K562 (cell line): ENCODE data around the gene LGALS12. TPM values are rescaled to one million over a fixed set of nuclear protein-coding genes. Genes with fewer than 3 reads are reported as not detected.

Experiments
- ATAC-seq: fragments of 200-7000 bp; cut with Tn5 transposase; 3 replicates; pipeline ENCODE4 v1.9.1; 2020; ENCODE audit warnings: moderate library complexity
- BruUV-seq: library from RNA; stranded (reverse); fragments of 400-500 nt; replicated peaks from 2 replicates; lab custom pipeline; 2021; lab: Mats Ljungman, UMichigan
- CTCF ChIA-PET: fragments of 300-600 bp; formaldehyde crosslinking; extraction: SDS; loops from one replicate; lab custom pipeline; 2021; ENCODE audit warnings: low intra/inter-chr PET ratio; lab: Yijun Ruan, JAX
- POLR2A ChIA-PET: fragments of 300-600, 350-650 bp; sonication (Branson Sonifier 250); formaldehyde crosslinking; extraction: SDS; loops from one replicate; lab custom pipeline; 2021; ENCODE audit warnings: antibody characterized with exemption, inconsistent platforms; lab: Yijun Ruan, JAX
- DNase-seq, 4 experiments: peaks; one replicate each; pipeline versions ENCODE4 v3.0.0 to v3.0.0-alpha.2; 2011 to 2018; ENCODE audit warnings: low spot score in 3 of 4, mixed read lengths in 3 of 4; ENCODE audit errors: extremely low read depth in 1 of 4
- FAIRE-seq: peaks from 2 replicates; lab custom pipeline; 2011; peaks lifted over from hg19 to GRCh38; lab: Jason Lieb, UNC
- H2AFZ ChIP-seq: 2 replicates; pipeline ENCODE4 v1.6.0; 2011; ENCODE audit warnings: low read depth, low read length, control low read depth, inconsistent platforms
- H3K27ac ChIP-seq: fragments of 200-600 bp; 3 replicates; pipeline ENCODE4 v1.8.0; 2011; ENCODE audit warnings: low read depth, mild to moderate bottlenecking, control low read depth, inconsistent platforms, low read length, moderate library complexity, mixed read lengths; ENCODE audit errors: extremely low read depth
- H3K27me3 ChIP-seq, 2 experiments: fragments of 300-600 bp in 1 of 2; 2 replicates in 1 of 2; 3 replicates in 1 of 2; pipeline versions ENCODE4 v1.6.0 to v1.8.0; 2011; ENCODE audit warnings: inconsistent platforms in 2 of 2, low read length in 2 of 2, mild to moderate bottlenecking in 1 of 2, mixed read lengths in 1 of 2, moderate library complexity in 1 of 2; ENCODE audit not compliant: control insufficient read depth in 2 of 2, insufficient read depth in 2 of 2
- H3K36me3 ChIP-seq: fragments of 300-600 bp; 3 replicates; pipeline ENCODE4 v1.8.0; 2011; ENCODE audit warnings: mild to moderate bottlenecking, low read length, inconsistent platforms; ENCODE audit not compliant: control insufficient read depth, insufficient read depth
- H3K4me1 ChIP-seq, 2 experiments: fragments of 200-600 bp in 1 of 2; replicated peaks in 1 of 2; 2 replicates in 1 of 2; 3 replicates in 1 of 2; pipeline versions ENCODE4 v1.5.1 to v1.8.0; 2011; ENCODE audit warnings: inconsistent platforms in 2 of 2, low read length in 2 of 2, mild to moderate bottlenecking in 1 of 2, mixed read lengths in 1 of 2, moderate library complexity in 1 of 2; ENCODE audit not compliant: control insufficient read depth in 2 of 2, insufficient read depth in 2 of 2
- H3K4me2 ChIP-seq: 2 replicates; pipeline ENCODE4 v1.6.1; 2011; ENCODE audit warnings: low read length, control low read depth, inconsistent platforms, mixed read lengths; ENCODE audit not compliant: insufficient read depth
- H3K4me3 ChIP-seq: fragments of 200-600 bp; sonication (generic), shearing (Covaris generic); 2 replicates; pipeline ENCODE4 v1.5.1; 2016; ENCODE audit warnings: control low read depth, inconsistent platforms
- H3K79me2 ChIP-seq: fragments of 200-600 bp; 3 replicates; pipeline ENCODE4 v1.8.0; 2011; ENCODE audit warnings: low read length, inconsistent platforms; ENCODE audit not compliant: control insufficient read depth, insufficient read depth
- H3K9ac ChIP-seq, 2 experiments: 2 replicates each; pipeline versions ENCODE4 v1.6.0 to v1.6.1; 2011; ENCODE audit warnings: low read depth in 2 of 2, low read length in 2 of 2, control low read depth in 1 of 2, inconsistent platforms in 1 of 2, mild to moderate bottlenecking in 1 of 2, mixed read lengths in 1 of 2; ENCODE audit not compliant: insufficient read depth in 1 of 2
- H3K9me1 ChIP-seq: one replicate; pipeline ENCODE4 v1.6.0; 2011; ENCODE audit warnings: inconsistent platforms, mild to moderate bottlenecking, low read length, moderate library complexity; ENCODE audit not compliant: control insufficient read depth, insufficient read depth
- H3K9me3 ChIP-seq: replicated peaks from 2 replicates; pipeline ENCODE4 v1.5.1; 2011; ENCODE audit warnings: low read depth, low read length, inconsistent platforms; ENCODE audit not compliant: control insufficient read depth, insufficient read depth
- H4K20me1 ChIP-seq: replicated peaks from 2 replicates; pipeline ENCODE4 v1.6.1; 2011; ENCODE audit warnings: low read length, inconsistent platforms, mixed read lengths; ENCODE audit not compliant: control insufficient read depth, insufficient read depth
- BACH1 ChIP-seq: fragments of 200-800 bp; sonication (Bioruptor generic); IDR thresholded peaks from 2 replicates; pipeline ENCODE4 v1.6.1; 2016; ENCODE audit warnings: missing genetic modification characterization, missing compliant biosample characterization
- ESRRB ChIP-seq: fragments of 250-450 bp; sonication (Bioruptor Pico); IDR thresholded peaks from 2 replicates; pipeline ENCODE4 v1.5.0; 2020; ENCODE audit warnings: mild to moderate bottlenecking, moderate library complexity, borderline replicate concordance
- FOXP4 ChIP-seq: sonication (generic); formaldehyde crosslinking; IDR thresholded peaks from 2 replicates; pipeline ENCODE4 v1.8.0; 2022; ENCODE audit warnings: mild to moderate bottlenecking, missing genetic modification reagents, borderline replicate concordance
- ID3 ChIP-seq, 2 experiments: fragments of 250-450 bp in 1 of 2; fragments of 450-650 bp in 1 of 2; sonication (Bioruptor Pico) in 1 of 2; IDR thresholded peaks; 2 replicates each; pipeline versions ENCODE4 v1.6.1 to v1.8.0; 2016 to 2021; ENCODE audit warnings: mild to moderate bottlenecking in 2 of 2, moderate library complexity in 2 of 2, missing compliant biosample characterization in 1 of 2, missing genetic modification characterization in 1 of 2
- L3MBTL2 ChIP-seq: fragments of 450-650 bp; IDR thresholded peaks from 2 replicates; pipeline ENCODE4 v1.6.1; 2016; ENCODE audit warnings: mild to moderate bottlenecking, moderate library complexity
- RREB1 ChIP-seq: fragments of 250-450 bp; sonication (Bioruptor Pico); IDR thresholded peaks from 2 replicates; pipeline ENCODE4 v1.4.0; 2020
- ZNF175 ChIP-seq: fragments of 200-800 bp; sonication (Bioruptor generic); IDR thresholded peaks from 2 replicates; pipeline ENCODE4 v1.6.1; 2016; ENCODE audit warnings: low read depth, mild to moderate bottlenecking, missing genetic modification characterization, missing compliant biosample characterization
- ZNF589 ChIP-seq: fragments of 200-800 bp; sonication (Bioruptor generic); IDR thresholded peaks from 2 replicates; pipeline ENCODE4 v1.6.1; 2016; ENCODE audit warnings: low read depth, missing genetic modification characterization, missing compliant biosample characterization
- WGBS: fragments of 100-300 bp; shearing (Covaris generic); methylation state at CpG from one replicate; pipeline ENCODE4 v1.1.6; 2016; ENCODE audit warnings: low coverage, mixed read lengths; ENCODE audit not compliant: insufficient coverage; ENCODE audit errors: missing lambda C conversion rate; 5-methylcytosine and 5-hydroxymethylcytosine counted together
- in situ Hi-C: fragments of 300-500 bp; cut with MboI; formaldehyde crosslinking; loops from 4 replicates; pipeline ENCODE4 v1.15.0; 2018; ENCODE audit warnings: inconsistent platforms, mixed read lengths
- intact Hi-C: fragments of 100-400 bp; cut with micrococcal nuclease; formaldehyde crosslinking; loops from 2 replicates; pipeline ENCODE4 v1.14.2; 2022
- polyA plus RNA-seq, 8 experiments: library from polyadenylated mRNA; depleted of rRNA in 4 of 8; stranded (reverse) in 5 of 8; unstranded in 3 of 8; fragments of >200 nt; fragmentation: Nextera tagmentation in 2 of 8; fragmentation: Illumina TruSeq in 1 of 8; extraction: Ambion mirVana in 2 of 8; extraction: Trizol in 1 of 8; gene quantifications; 2 replicates each; pipeline versions ENCODE4 v1.2.1 to v1.2.3, GENCODE V29; 2011 to 2014; ENCODE audit warnings: inconsistent platforms in 1 of 8, missing spikeins in 1 of 8
- total RNA-seq, 7 experiments: library from RNA; depleted of rRNA in 6 of 7; stranded (reverse); fragments of >200 nt in 6 of 7; fragmentation: Illumina TruSeq in 2 of 7; extraction: Trizol in 2 of 7; gene quantifications; 2 replicates each; pipeline versions ENCODE4 v1.2.1 to v1.2.3, GENCODE V29; 2011 to 2021; ENCODE audit warnings: low replicate concordance in 1 of 7
- TF ChIP-seq, protein P1 (sequence below), 3 experiments: IDR thresholded peaks in 2 of 3; conservative IDR thresholded peaks in 1 of 3; 2 replicates each; pipeline ENCODE4 v1.5.1; 2011 to 2012; ENCODE audit warnings: low read length in 3 of 3, mild to moderate bottlenecking in 3 of 3, control low read depth in 2 of 3, improper control_type of control experiment in 1 of 3, inconsistent platforms in 1 of 3, low read depth in 1 of 3, mixed read lengths in 1 of 3, moderate library complexity in 1 of 3; ENCODE audit not compliant: insufficient read depth in 2 of 3

Gene LGALS12
- total and polyA plus RNA-seq, 9 of the 15 experiments (the other 6 are each of a cell fraction or from before 2014, with no cell fraction given) = 0.66 to 8.0 (median 5.0) TPM

GRCh38 chr11:63502252-63502820 is 3.5 kb upstream of the LGALS12 start:
- no peaks in the 10 kb centered on the region for H3K27me3 ChIP-seq
- intact Hi-C loops = no loop called here
- H3K36me3 ChIP-seq = no peaks in the 10 kb centered on the region
- POLR2A ChIA-PET = no interaction called here
- in situ Hi-C loops = no loop called here
- no peaks in the 10 kb centered on the region for H3K9me1 ChIP-seq
- H3K9me3 ChIP-seq = peaks cover 4% of the 10 kb centered on the region; the same call in 1 of the 2 replicates
- no peak overlapping the region for H3K4me3 ChIP-seq
- CTCF ChIA-PET = no interaction called here
- H3K27ac ChIP-seq = peak overlapping the region; percentile 55
- H3K4me1 ChIP-seq = peaks cover 31 to 51% of the 10 kb centered on the region in 2 experiments
- no peak overlapping the region; the same call in 1 of the 2 replicates for H3K4me2 ChIP-seq
- BruUV-seq = no TSS peak
- WGBS = 13% methylated on average over 2 of the region's 2 CpGs
- H3K79me2 ChIP-seq = no peaks in the 10 kb centered on the region
- DNase-seq (peak in 2 of 4 experiments; percentile 31 to 57), ATAC-seq (peak; percentile 50), FAIRE-seq (peak; percentile 51)
- no peak overlapping the region; a peak in 1 of 4 replicates for H3K9ac ChIP-seq
- H4K20me1 ChIP-seq = no peaks in the 10 kb centered on the region
- H2AFZ ChIP-seq = peak overlapping the region; percentile 88
- TF ChIP-seq ZNF589 (CRISPR knock-in tag) (no peak), L3MBTL2 (peak; percentile 42; the same call in 1 of the 2 replicates), BACH1 (peak; percentile 64; the same call in 1 of the 2 replicates), ID3 (CRISPR knock-in tag; IDR thresholded peaks at IDR 0.05) (no peak), ID3 (tag; IDR thresholded peaks at IDR 0.05) (no peak), FOXP4 (CRISPR knock-in tag) (no peak), ESRRB (CRISPR knock-in tag) (no peak), RREB1 (CRISPR knock-in tag) (0 out of 2 replicates have a peak, but pooled peaks have one; percentile 15), ZNF175 (CRISPR knock-in tag) (0 out of 2 replicates have a peak, but pooled peaks have one; percentile 56)
- TF ChIP-seq, protein P1, sequence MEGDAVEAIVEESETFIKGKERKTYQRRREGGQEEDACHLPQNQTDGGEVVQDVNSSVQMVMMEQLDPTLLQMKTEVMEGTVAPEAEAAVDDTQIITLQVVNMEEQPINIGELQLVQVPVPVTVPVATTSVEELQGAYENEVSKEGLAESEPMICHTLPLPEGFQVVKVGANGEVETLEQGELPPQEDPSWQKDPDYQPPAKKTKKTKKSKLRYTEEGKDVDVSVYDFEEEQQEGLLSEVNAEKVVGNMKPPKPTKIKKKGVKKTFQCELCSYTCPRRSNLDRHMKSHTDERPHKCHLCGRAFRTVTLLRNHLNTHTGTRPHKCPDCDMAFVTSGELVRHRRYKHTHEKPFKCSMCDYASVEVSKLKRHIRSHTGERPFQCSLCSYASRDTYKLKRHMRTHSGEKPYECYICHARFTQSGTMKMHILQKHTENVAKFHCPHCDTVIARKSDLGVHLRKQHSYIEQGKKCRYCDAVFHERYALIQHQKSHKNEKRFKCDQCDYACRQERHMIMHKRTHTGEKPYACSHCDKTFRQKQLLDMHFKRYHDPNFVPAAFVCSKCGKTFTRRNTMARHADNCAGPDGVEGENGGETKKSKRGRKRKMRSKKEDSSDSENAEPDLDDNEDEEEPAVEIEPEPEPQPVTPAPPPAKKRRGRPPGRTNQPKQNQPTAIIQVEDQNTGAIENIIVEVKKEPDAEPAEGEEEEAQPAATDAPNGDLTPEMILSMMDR (IDR thresholded peaks at IDR 0.05 in 2 of 3, conservative IDR thresholded peaks at IDR 0.05 in 1 of 3; ENCODE audit: insufficient read depth in 2 of 3, low read depth in 1 of 3, low read length in 3 of 3) = no peak
